Measurements from ENCODE around the gene STOML3. TPM values are rescaled to one million over a fixed set of nuclear protein-coding genes. Genes with fewer than 3 reads are reported as not detected.

The STOML3 gene
- total RNA-seq, 1 experiment from 2014 or later = not detected

DNA sequence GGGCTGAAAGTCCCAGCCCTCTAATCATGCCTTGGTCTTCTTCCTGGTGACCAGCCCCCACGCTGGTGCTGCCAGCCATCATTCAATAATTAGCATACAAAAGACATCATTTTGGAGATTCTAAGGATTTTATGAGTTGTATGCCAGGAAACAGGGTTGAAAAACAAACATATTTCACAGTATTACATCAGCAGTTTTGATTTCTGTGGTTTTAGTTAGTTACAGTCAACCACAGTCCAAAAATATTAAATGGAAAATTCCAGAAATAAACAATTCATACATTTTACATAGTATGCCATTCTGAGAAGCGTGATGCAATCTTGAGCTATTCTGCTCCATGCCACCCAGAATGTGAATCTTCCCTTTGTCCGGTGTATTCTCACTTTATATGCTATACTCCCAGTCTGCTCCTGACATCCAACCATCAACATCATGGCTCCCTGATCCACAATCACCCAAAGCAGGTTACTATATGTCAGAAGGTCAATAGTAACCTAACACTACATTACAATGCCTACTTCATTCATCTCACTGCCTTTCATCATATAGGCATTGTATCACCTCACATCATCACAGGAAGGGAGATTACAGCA is 49.2 kb downstream of the STOML3 start:
- ATAC-seq = no peak
- no TSS peak for BruUV-seq (replicated peaks)

DNA sequence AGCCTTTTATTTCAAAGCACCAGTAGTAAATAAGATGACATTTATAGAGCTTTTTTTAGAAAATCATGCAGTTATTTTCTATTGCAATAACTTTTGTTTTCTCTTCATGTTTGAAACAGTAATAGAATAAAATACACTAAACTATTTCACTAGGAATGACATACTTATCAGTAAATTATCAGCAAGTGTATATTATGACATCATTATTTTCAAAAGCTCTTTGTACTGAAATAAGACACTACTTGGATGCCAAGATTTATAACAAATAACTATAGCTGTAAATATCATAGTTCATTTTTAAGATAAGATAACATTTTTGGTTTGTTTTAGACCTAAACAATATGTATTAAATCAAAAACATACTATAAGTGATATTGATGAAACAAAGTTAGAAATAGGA is 56.8 kb downstream of the STOML3 start:
- ChIA-PET CTCF (no interaction called here), POLR2A (no interaction called here)
- ATAC-seq (no peak), DNase-seq (ENCODE audit: low read depth, low spot score) (no peak)
- in situ Hi-C loops (cut with HindIII; ENCODE audit: low pct_unique_long_range_greater_than_20kb, low sequenced_read_pairs) (no loop called here), intact Hi-C loops (cut with micrococcal nuclease; ENCODE audit: unreplicated experiment) (no loop called here)
- no TSS peak for BruUV-seq (replicated peaks)
- Histone ChIP-seq H3K4me1 (ENCODE audit: control insufficient read depth, insufficient read depth, low read length) (no peaks in the 10 kb centered on the region), H3K36me3 (ENCODE audit: control insufficient read depth, insufficient read depth, low read length) (no peaks in the 10 kb centered on the region), H3K9me3 (ENCODE audit: control insufficient read depth, insufficient read depth, low read depth, low read length) (no peaks in the 10 kb centered on the region), H3K27me3 (ENCODE audit: control insufficient read depth, insufficient read depth, low read length) (no peaks in the 10 kb centered on the region), H3K27ac (ENCODE audit: low read length) (no peak overlapping the region), H3K4me3 (ENCODE audit: low read depth in 2 of 2, low read length in 2 of 2) (no peak overlapping the region)
- TF ChIP-seq, protein P1, sequence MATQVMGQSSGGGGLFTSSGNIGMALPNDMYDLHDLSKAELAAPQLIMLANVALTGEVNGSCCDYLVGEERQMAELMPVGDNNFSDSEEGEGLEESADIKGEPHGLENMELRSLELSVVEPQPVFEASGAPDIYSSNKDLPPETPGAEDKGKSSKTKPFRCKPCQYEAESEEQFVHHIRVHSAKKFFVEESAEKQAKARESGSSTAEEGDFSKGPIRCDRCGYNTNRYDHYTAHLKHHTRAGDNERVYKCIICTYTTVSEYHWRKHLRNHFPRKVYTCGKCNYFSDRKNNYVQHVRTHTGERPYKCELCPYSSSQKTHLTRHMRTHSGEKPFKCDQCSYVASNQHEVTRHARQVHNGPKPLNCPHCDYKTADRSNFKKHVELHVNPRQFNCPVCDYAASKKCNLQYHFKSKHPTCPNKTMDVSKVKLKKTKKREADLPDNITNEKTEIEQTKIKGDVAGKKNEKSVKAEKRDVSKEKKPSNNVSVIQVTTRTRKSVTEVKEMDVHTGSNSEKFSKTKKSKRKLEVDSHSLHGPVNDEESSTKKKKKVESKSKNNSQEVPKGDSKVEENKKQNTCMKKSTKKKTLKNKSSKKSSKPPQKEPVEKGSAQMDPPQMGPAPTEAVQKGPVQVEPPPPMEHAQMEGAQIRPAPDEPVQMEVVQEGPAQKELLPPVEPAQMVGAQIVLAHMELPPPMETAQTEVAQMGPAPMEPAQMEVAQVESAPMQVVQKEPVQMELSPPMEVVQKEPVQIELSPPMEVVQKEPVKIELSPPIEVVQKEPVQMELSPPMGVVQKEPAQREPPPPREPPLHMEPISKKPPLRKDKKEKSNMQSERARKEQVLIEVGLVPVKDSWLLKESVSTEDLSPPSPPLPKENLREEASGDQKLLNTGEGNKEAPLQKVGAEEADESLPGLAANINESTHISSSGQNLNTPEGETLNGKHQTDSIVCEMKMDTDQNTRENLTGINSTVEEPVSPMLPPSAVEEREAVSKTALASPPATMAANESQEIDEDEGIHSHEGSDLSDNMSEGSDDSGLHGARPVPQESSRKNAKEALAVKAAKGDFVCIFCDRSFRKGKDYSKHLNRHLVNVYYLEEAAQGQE (IDR thresholded peaks at IDR 0.05; ENCODE audit: insufficient read depth in 1 of 2, low read depth in 2 of 2, low read length in 1 of 2) = no peak
- TF ChIP-seq TCF7L2 (IDR thresholded peaks at IDR 0.05; ENCODE audit: low read depth, low read length) = no peak
- TF ChIP-seq SIN3A (IDR thresholded peaks at IDR 0.05; ENCODE audit: borderline replicate concordance, insufficient read depth, low read depth, low read length) = no peak
- TF ChIP-seq, protein P2, sequence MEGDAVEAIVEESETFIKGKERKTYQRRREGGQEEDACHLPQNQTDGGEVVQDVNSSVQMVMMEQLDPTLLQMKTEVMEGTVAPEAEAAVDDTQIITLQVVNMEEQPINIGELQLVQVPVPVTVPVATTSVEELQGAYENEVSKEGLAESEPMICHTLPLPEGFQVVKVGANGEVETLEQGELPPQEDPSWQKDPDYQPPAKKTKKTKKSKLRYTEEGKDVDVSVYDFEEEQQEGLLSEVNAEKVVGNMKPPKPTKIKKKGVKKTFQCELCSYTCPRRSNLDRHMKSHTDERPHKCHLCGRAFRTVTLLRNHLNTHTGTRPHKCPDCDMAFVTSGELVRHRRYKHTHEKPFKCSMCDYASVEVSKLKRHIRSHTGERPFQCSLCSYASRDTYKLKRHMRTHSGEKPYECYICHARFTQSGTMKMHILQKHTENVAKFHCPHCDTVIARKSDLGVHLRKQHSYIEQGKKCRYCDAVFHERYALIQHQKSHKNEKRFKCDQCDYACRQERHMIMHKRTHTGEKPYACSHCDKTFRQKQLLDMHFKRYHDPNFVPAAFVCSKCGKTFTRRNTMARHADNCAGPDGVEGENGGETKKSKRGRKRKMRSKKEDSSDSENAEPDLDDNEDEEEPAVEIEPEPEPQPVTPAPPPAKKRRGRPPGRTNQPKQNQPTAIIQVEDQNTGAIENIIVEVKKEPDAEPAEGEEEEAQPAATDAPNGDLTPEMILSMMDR (IDR thresholded peaks at IDR 0.05) = no peak
- no peak for TF ChIP-seq POLR2AphosphoS5 (IDR thresholded peaks at IDR 0.05; ENCODE audit: low read depth, low read length)

More for the DNA sequence above, 49.2 kb downstream of the STOML3 start:
- DNase-seq (ENCODE audit: low read depth, low spot score) = no peak
- no peaks in the 10 kb centered on the region for H3K4me1 ChIP-seq (ENCODE audit: control insufficient read depth, insufficient read depth, low read length)
- intact Hi-C loops (cut with micrococcal nuclease; ENCODE audit: unreplicated experiment) = no loop called here
- TF ChIP-seq, protein P2 (IDR thresholded peaks at IDR 0.05) = no peak
- TF ChIP-seq, protein P1 (IDR thresholded peaks at IDR 0.05; ENCODE audit: insufficient read depth in 1 of 2, low read depth in 2 of 2, low read length in 1 of 2) = no peak
- no peak for TF ChIP-seq TCF7L2 (IDR thresholded peaks at IDR 0.05; ENCODE audit: low read depth, low read length)
- no peak overlapping the region for H3K4me3 ChIP-seq (ENCODE audit: low read depth in 2 of 2, low read length in 2 of 2)
- no peaks in the 10 kb centered on the region for H3K36me3 ChIP-seq (ENCODE audit: control insufficient read depth, insufficient read depth, low read length)
- ChIA-PET POLR2A (no interaction called here), CTCF (no interaction called here)
- H3K27ac ChIP-seq (ENCODE audit: low read length) = no peak overlapping the region
- H3K9me3 ChIP-seq (ENCODE audit: control insufficient read depth, insufficient read depth, low read depth, low read length) = no peaks in the 10 kb centered on the region
- in situ Hi-C loops (cut with HindIII; ENCODE audit: low pct_unique_long_range_greater_than_20kb, low sequenced_read_pairs) = no loop called here
- no peaks in the 10 kb centered on the region for H3K27me3 ChIP-seq (ENCODE audit: control insufficient read depth, insufficient read depth, low read length)
